MM.1S (cell line): ENCODE results near the gene INPP4B.

Source experiments
- DNase-seq: peaks from one replicate; pipeline ENCODE4 v3.0.0-alpha.2; 2015
- H2AFZ ChIP-seq: fragments of 300-600 bp; sonication (generic); 2 replicates; pipeline ENCODE4 v1.6.0; 2016; ENCODE audit warnings: antibody characterized with exemption, low read length
- H3F3A ChIP-seq: fragments of 300-600 bp; sonication (generic); 2 replicates; pipeline ENCODE4 v1.6.1; 2016; ENCODE audit warnings: mild to moderate bottlenecking, antibody characterized with exemption, low read length, moderate library complexity, mixed read lengths; ENCODE audit not compliant: insufficient read depth
- H3K27ac ChIP-seq: fragments of 300-600 bp; sonication (generic); 2 replicates; pipeline ENCODE4 v1.5.1; 2016; ENCODE audit warnings: mild to moderate bottlenecking, low read length
- H3K27me3 ChIP-seq: fragments of 300-600 bp; sonication (generic); replicated peaks from 2 replicates; pipeline ENCODE4 v1.6.0; 2016; ENCODE audit warnings: low read length; ENCODE audit not compliant: insufficient read depth
- H3K36me3 ChIP-seq: fragments of 300-600 bp; sonication (generic); replicated peaks from 2 replicates; pipeline ENCODE4 v1.6.1; 2016; ENCODE audit warnings: mild to moderate bottlenecking, low read length, mixed read lengths; ENCODE audit not compliant: insufficient read depth
- H3K4me1 ChIP-seq: fragments of 300-600 bp; sonication (generic); 2 replicates; pipeline ENCODE4 v1.6.1; 2016; ENCODE audit warnings: low read length, mixed read lengths
- H3K4me2 ChIP-seq: fragments of 300-600 bp; sonication (generic); 2 replicates; pipeline ENCODE4 v1.6.0; 2016; ENCODE audit warnings: low read depth, low read length
- H3K4me3 ChIP-seq: fragments of 300-600 bp; sonication (generic); 2 replicates; pipeline ENCODE4 v1.5.1; 2016; ENCODE audit warnings: low read length, mixed read lengths
- H3K79me2 ChIP-seq: fragments of 300-600 bp; sonication (generic); 2 replicates; pipeline ENCODE4 v1.6.1; 2016; ENCODE audit warnings: mixed run types, low read length, mixed read lengths
- H3K9ac ChIP-seq: fragments of 300-600 bp; sonication (generic); 2 replicates; pipeline ENCODE4 v1.6.1; 2016; ENCODE audit warnings: low read length, mixed read lengths
- H3K9me2 ChIP-seq: fragments of 300-600 bp; sonication (generic); replicated peaks from 2 replicates; pipeline ENCODE4 v1.6.1; 2016; ENCODE audit warnings: mild to moderate bottlenecking, low read length, mixed read lengths; ENCODE audit not compliant: insufficient read depth
- H3K9me3 ChIP-seq: fragments of 300-600 bp; sonication (generic); replicated peaks from 2 replicates; pipeline ENCODE4 v1.6.1; 2016; ENCODE audit warnings: mild to moderate bottlenecking, low read length, mixed read lengths; ENCODE audit not compliant: insufficient read depth
- H4K20me1 ChIP-seq: fragments of 300-600 bp; sonication (generic); 2 replicates; pipeline ENCODE4 v1.6.1; 2016; ENCODE audit warnings: mild to moderate bottlenecking, low read length, moderate library complexity, mixed read lengths; ENCODE audit not compliant: insufficient read depth
- CTCF ChIP-seq: fragments of 300-600 bp; sonication (generic); IDR thresholded peaks from 2 replicates; pipeline ENCODE4 v1.5.1; 2016; ENCODE audit warnings: antibody characterized with exemption, low read length, mixed read lengths
- EZH2 ChIP-seq: fragments of 300-600 bp; sonication (generic); optimal IDR thresholded peaks from 2 replicates; pipeline ENCODE3; 2017; ENCODE audit warnings: low read depth, mild to moderate bottlenecking, antibody characterized with exemption, low read length, mixed read lengths
- EZH2phosphoT487 ChIP-seq: fragments of 300-600 bp; sonication (generic); IDR thresholded peaks from 2 replicates; pipeline ENCODE4 v1.6.1; 2018; ENCODE audit warnings: antibody characterized with exemption, low read length

The INPP4B gene

DNA sequence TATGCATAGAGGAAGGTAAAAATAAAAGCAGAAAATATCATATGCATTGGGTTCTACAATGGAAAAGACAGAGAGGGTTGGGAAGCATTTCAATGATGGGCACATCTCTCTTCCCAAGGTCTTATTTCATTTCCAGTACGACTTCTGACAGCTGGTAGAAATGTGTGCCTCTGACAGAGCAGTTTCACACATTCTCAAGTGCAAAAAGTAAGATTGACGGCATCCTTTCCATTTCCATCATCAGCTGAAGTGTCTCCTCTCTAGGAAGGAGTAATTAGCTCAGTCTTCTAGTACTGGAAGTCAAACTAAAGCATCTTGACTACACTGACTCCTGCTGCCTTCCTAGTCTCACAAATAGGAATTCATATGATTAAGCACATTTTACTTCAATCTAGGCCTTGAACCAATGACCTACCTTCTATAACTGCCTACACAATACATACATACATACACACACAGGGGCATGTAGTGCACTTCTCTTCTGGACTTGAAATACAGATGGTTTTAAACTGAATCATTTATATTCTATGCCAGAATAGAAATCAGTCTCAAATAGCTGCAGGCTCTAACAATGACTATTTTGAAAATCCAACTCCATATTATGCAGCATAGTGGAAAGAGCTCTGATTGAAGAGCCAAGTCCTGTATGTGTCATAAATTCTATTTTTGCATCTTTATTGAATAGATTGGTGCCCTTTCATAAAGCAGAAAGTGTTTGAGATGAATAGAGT lies 473.4 kb downstream of the INPP4B start:
- Histone ChIP-seq H3K4me3 (no peak overlapping the region), H3K27me3 (no peaks in the 10 kb centered on the region), H3K79me2 (no peaks in the 10 kb centered on the region), H3K4me1 (no peaks in the 10 kb centered on the region), H3K36me3 (no peaks in the 10 kb centered on the region), H4K20me1 (no peaks in the 10 kb centered on the region), H3K9ac (no peak overlapping the region), H3K9me3 (no peaks in the 10 kb centered on the region), H3K9me2 (no peaks in the 10 kb centered on the region), H3K4me2 (no peak overlapping the region), H3F3A (no peaks in the 10 kb centered on the region), H2AFZ (no peak overlapping the region), H3K27ac (no peak overlapping the region)
- TF ChIP-seq CTCF, result no peak
- TF ChIP-seq EZH2phosphoT487, result no peak
- TF ChIP-seq EZH2, result no peak
- no peak for DNase-seq

DNA sequence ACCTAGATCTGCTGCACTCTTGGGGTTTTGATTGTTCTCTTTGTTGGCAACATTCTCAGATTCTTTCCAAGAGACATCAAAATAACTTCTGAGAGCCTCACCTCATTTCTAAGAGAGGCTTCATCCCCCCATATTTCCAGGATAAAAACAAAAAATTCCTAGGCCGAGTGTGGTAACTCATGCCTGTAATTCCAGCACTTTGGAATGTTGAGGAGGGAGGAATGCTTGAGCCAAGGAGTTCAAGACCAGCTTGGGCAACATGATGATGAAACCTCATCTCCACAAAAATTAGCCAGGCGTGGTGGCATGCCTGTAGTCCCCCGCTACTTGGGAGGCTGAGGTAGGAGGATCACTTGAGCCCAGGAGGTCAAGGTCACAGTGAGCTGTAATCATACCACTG lies 477.0 kb downstream of the INPP4B start:
- Histone ChIP-seq H3K4me2 (no peak overlapping the region), H3F3A (no peaks in the 10 kb centered on the region), H4K20me1 (no peaks in the 10 kb centered on the region), H3K27ac (no peak overlapping the region), H3K4me1 (no peaks in the 10 kb centered on the region), H3K9me2 (no peaks in the 10 kb centered on the region), H3K79me2 (no peaks in the 10 kb centered on the region), H3K36me3 (no peaks in the 10 kb centered on the region), H3K27me3 (no peaks in the 10 kb centered on the region), H3K9me3 (no peaks in the 10 kb centered on the region), H2AFZ (no peak overlapping the region), H3K9ac (no peak overlapping the region), H3K4me3 (no peak overlapping the region)
- DNase-seq, result no peak
- TF ChIP-seq EZH2phosphoT487, result no peak
- TF ChIP-seq EZH2, result no peak
- no peak for TF ChIP-seq CTCF

DNA sequence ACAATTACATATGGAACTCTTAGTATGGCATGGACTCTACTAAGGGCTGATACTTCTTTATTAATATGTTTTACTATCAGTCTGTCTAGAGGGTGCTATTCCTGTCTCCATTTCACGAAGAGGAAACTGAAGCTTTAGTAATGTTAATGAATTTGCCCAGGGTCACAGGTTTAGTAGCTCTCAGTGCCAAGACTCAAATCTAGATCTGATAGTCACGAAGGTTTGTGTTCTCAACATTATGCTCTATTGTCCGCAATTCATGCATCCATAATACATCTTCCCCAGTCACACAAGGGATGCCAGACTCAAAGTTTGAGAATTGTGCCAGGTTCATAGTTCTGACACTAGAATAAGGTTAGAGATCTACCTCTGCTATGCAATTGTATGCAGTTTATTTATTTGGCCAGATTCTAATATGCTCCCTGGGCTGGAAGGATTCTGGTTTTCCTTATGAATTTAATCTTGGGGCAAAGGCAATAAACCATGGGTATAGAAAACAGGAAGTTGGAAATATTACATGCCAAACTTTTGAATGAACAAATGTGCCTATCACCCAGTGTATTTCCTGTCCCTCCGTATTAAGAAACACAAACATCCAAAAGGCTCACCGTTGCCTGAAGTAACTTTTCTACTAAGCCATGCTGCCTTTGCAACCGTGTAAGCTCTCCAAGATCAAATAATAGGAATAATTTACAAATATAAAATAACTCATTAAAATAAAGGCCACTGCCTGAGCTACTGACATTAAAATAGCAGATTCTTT lies 478.5 kb downstream of the INPP4B start:
- no peaks in the 10 kb centered on the region for H3K27me3 ChIP-seq
- no peak for TF ChIP-seq CTCF
- TF ChIP-seq EZH2phosphoT487, result no peak
- TF ChIP-seq EZH2, result no peak
- H4K20me1 ChIP-seq, result no peaks in the 10 kb centered on the region
- no peaks in the 10 kb centered on the region for H3K79me2 ChIP-seq
- no peaks in the 10 kb centered on the region for H3K9me3 ChIP-seq
- H3K4me1 ChIP-seq, result no peaks in the 10 kb centered on the region
- H3K9me2 ChIP-seq, result no peaks in the 10 kb centered on the region
- H3K27ac ChIP-seq, result no peak overlapping the region
- no peak overlapping the region for H2AFZ ChIP-seq
- DNase-seq, result no peak
- no peaks in the 10 kb centered on the region for H3K36me3 ChIP-seq
- H3F3A ChIP-seq, result no peaks in the 10 kb centered on the region
- no peak overlapping the region for H3K4me3 ChIP-seq
- H3K4me2 ChIP-seq, result no peak overlapping the region
- no peak overlapping the region for H3K9ac ChIP-seq
